ENCODE data around the gene FAM234A.

The FAM234A gene

GRCh38 chr16:305916-306626 is 71.5 kb downstream of the FAM234A start:
- DNase-seq, result no peak

- no peak for DNase-seq
Measured at GRCh38 chr16:306911-307370, 72.3 kb downstream of the FAM234A start.

- no peak for DNase-seq
Measured at GRCh38 chr16:307691-308312, 73.2 kb downstream of the FAM234A start.

GRCh38 chr16:309476-309875 is 74.9 kb downstream of the FAM234A start:
- DNase-seq, result no peak

GRCh38 chr16:311725-312124 is 77.1 kb downstream of the FAM234A start:
- no peak for DNase-seq

GRCh38 chr16:314351-314750 is 79.7 kb downstream of the FAM234A start:
- no peak for DNase-seq

- no peak for DNase-seq
Measured at GRCh38 chr16:314795-315299, 80.2 kb downstream of the FAM234A start.
